Effector CD4-positive, alpha-beta T cell (primary cell): ENCODE results near the gene MBD4.
"Not testable (repeated sequence)": the region's sequence is repeated elsewhere in the genome, so short reads cannot be mapped to it uniquely, and the experiment has no call there.

Experiments
- DNase-seq: peaks from one replicate; pipeline ENCODE4 v3.0.0-alpha.2; 2020
- total RNA-seq: gene quantifications from one replicate; lab custom pipeline; 2026; lab: John Stamatoyannopoulos, UW

MBD4 gene
- total RNA-seq = 61.9 reads per million, percentile 73 among the genes with 10 or more reads in this experiment

DNA sequence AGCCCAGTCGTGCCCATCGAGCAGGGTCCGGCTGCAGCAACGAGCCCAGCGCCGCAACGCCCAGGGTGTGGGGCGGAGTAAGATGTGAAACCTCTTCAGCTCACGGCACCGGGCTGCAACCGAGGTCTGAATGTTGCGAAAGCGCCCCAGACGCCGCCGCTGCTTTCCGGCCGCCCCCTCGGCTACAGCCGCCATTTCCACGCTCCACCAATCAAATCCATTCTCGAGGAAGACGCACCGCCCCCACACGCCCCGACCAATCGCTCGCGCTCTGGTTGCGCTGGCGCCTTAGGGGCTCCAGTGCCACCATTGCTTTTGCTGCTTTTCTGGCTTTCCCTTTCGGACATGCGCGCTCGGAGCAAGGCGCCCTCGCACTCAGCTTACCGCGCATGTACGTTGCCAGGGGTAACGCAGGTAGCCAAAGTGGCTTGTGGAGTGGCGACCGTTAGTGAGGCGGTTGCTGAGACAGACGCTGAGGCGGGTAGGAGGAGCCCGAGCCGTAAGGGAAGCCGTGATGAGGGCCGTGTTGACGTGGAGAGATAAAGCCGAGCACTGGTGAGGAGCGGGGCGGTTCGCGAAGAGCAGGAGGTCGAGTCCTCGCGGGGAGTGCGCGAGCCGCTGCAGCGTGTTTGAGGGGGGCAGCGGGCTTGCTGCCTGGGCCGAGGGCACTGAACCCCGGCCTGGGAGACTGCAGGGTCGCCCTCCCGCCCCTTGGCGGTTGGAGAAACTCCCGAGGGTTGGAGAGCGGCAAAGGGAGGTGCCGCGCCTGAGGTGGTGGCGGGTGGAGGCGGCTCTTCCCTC, at the start of gene MBD4, which contains the start of gene IFT122:
MBD4 (minus strand) TSS at position 132 of the 801 bp plus-strand sequence; CDS start at position 17, 115 bp downstream.
IFT122 (plus strand) TSS at position 408 of the 801 bp plus-strand sequence; CDS start at position 515, 107 bp downstream.
- peak; percentile 98 for DNase-seq

- not testable (repeated sequence) for DNase-seq
Observed at GRCh38 chr3:129489258-129489657, 49.5 kb upstream of the MBD4 start.

- not testable (repeated sequence) for DNase-seq
Observed at GRCh38 chr3:129487868-129488335, 48.2 kb upstream of the MBD4 start.

DNA sequence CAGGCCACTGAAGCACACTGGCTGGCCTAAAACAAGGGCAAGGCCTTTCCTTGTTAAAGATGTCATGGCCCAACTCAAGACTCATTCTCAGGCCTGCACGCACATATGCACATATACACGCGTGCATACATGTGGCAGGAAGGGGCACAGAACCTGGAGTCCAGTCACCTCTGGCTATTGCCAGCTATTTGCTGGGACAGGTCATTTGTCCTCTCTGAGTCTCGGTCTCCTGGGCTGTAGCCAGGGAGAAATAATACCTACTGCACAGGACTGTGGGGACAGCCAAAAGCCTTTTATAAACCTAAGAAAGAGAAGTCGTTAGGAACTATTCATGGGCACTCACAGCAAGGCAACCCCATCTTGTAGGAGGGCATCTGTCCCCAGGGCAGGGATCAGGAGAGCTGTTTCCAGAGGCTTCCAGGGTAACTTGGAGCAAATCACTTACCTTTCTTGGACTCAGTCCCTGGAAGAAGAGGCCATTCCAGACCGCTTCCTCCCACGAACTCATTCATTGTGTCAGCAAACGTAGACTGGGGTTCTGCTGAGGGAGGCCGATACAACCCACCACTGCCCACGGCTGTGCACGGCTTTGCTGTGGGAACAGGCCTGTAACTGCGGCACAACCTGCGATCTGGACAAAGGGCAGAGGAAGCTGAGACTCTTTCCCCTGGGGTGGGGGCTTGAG, 47.6 kb upstream of the MBD4 start:
- DNase-seq = no peak

GRCh38 chr3:129486664-129487035, 46.9 kb upstream of the MBD4 start:
- DNase-seq = no peak

- no peak for DNase-seq
Observed at GRCh38 chr3:129485721-129486663, 46.2 kb upstream of the MBD4 start.

DNA sequence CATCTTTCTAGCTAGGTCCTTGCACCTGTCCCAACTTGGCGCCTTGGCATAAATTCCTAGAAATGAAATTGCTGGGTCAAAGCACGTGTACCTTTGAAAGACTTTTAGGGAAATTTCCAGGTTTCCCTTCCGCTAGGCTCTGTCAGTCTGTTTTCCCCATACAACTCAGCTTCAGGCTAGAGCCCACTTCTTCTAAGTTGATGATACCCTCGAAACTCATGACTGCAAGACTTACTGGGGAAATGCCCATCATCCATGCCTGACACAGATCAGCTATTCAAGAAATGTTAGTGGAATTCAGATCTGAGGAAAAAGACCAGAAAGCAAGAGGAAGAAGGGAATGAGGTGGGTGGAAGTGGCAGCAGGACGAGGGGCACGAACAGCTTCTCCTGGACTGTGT, 45.4 kb upstream of the MBD4 start:
- not testable (repeated sequence) for DNase-seq

- DNase-seq = no peak
Observed at GRCh38 chr3:129483870-129484269, 44.1 kb upstream of the MBD4 start.

DNA sequence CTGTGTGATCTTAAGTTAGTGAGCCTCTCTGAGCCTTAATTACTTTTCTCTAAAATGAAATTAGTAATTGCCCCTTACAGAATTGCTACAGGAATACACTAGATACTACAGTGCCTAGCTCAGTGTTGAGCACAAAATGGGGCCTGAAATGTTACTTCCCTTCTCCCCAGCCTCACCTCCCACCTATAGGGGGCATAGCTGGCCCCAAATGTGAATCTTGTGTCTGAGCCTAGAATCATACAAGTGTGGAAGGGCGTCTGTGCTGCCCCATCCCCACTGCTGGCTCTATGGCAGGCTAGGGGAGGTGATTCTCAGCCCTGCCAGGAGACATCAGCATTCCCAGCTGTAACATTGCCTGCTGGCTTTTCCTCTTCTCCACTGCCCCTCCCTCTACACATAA, 43.0 kb upstream of the MBD4 start:
- DNase-seq = no peak

- DNase-seq = peak; percentile 41
Observed at GRCh38 chr3:129481766-129482332, 42.1 kb upstream of the MBD4 start.

DNA sequence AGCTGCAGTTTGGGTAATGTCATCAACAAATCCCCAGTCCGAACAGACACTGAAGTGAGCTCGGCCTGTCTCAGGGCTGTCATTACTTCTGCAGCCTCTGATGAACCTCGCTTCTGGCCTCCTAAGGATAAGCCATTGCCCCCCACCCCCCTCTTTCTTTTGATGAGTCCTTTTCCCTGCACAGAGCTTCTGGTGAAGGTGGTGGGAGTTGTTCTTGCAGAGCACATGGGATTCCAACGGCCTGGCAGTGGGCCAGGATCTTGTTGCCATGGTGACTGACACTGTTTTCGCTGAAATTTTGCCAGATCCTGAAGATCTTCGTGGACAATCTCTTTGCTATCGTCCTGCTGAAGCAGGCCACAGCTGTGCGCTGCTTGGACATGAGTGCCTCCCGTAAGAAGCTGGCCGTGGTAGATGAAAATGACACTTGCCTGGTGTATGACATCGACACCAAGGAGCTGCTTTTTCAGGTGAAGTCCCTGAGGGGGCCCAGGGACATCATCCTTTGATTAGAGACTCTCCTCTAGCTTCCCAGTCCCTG, 41.5 kb upstream of the MBD4 start:
- DNase-seq = not testable (repeated sequence)

DNA sequence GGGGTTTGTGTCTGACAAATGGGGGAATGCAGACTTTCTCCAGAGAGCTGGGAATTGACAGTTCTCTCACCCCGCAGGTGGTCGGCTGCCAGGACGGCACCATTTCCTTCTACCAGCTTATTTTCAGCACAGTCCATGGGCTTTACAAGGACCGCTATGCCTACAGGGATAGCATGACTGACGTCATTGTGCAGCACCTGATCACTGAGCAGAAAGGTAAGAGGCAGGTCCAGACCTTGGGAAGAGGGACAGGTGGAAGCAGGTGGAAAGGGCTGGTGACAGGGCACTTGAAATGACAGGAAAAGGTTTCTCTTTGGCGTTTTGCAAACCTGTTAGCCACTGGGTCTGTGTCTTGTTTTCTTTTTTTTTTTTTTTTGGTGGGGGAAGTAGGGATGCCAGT, 36.8 kb upstream of the MBD4 start:
- no peak for DNase-seq

DNA sequence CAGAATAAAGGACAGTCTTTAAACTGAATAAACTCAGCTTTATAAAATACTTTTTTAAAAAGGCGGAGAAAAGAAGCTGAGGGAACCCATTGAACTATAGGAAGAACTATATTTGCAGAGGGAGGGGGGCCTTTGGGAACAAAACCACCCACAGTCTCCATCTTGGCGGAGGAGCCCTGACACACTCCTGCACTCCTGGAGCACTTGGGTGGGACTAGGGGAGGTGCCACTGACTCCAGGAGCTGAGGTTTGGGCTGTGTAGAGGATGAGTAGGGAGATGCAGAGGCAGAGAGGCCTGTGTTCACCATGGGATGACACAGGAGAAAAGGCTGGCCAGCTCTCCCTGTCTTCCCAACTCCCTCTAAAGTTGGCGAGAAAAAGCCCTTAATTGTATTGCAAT, 36.1 kb upstream of the MBD4 start:
- DNase-seq = no peak

- no peak for DNase-seq
Observed at GRCh38 chr3:129474984-129475804, 35.4 kb upstream of the MBD4 start.

DNA sequence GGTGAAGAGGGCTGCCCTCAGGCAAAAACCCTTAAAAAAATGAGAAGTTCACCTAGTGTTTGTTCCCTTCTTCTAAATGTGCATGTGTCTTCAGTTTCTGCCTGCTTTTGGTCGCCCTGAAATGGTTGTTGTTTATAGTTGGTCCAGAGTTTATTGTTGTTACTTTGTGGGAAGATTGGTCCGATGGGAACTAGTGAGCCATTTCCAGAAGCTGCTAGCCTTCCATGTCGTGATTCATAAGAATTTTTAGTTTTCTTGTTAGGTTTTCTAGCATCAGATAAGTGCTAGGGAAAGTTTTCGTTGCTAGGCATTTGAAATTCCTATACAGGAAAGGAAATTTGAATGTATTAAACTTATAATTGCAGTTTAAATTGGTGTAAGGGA, 34.0 kb upstream of the MBD4 start:
- no peak for DNase-seq

DNA sequence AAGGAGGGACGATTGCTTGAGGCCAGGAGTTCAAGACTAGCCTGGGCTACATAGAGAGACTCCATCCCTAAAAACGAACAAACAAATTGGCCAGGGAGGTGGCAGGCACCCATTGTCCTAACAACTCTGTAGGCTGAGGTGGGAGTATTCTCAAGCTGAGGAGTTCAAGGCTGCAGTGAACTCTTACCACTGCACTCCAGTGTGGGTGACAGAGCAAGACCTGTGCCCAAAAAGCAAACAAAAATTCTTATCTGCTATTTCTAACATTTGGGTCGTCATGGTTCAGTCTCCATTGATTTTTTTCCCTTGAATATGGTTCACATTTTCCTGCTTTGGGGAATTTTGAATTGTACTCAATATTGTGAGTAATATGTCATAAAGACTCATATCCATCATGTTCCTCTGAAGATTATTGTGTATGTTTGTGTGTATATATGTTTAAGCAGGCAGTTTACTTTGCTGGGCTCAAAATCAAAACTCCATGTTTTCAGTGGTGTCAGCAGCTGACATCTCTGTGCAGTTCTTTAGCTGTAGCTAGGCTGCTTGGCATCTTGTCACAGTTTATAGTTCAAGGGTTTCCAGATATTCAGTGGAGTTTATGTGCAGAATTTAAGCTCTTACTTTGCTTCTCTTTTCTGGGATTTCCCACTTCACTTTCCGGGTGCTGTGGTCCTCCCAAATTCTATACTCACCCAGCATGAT, 33.5 kb upstream of the MBD4 start:
- no peak for DNase-seq

DNA sequence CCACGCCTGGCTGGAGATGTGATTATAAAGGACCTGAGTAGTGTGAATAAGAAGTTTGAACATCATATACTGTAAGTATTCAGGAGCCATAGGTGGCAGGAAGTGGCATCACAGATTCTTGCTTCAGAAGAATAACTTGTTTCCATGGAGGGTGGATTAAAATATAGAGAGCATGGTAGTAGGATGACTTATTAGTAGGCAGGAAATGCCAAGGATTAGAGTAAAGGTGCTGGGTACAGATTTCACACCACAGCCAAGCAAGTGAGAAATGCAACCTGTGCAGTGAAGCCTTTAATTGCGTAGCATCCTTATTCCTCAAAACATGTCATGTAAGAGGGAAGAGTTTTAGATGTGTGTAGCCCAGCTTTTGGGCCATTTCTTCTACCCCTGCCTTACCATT, 31.1 kb upstream of the MBD4 start:
- no peak for DNase-seq

- no peak for DNase-seq
Observed at GRCh38 chr3:129469026-129469425, 29.3 kb upstream of the MBD4 start.

- DNase-seq = no peak
Observed at GRCh38 chr3:129467932-129468331, 28.2 kb upstream of the MBD4 start.

DNA sequence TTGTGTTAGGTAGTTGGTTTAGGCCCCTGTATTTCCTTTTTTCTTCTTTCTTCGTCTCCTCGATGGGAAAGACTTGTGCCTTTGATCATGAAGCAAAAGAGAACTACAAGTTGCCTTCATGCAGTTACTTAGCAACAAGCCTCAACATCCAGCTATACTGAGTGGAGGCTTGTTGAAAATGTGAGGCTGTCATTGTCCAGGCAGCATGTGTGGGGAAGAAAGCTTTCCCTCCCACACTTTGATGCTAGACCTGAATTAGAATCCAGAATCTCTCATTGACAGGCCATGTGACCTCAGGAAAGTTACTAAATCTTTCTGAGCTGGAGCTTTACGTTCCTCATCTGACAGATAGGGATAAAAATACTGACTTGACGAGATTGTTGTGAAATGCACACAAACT, 24.0 kb upstream of the MBD4 start:
- DNase-seq = no peak

- no peak for DNase-seq
Observed at GRCh38 chr3:129463094-129463493, 23.3 kb upstream of the MBD4 start.
